Liver (tissue), 3 donors: ENCODE measurements around the gene MYMK.

Experiments
- GABPA ChIP-seq, 2 donors: IDR thresholded peaks in 1 of 2; conservative IDR thresholded peaks in 1 of 2; 2 replicates each; pipeline ENCODE4 v1.6.1; 2016; ENCODE audit warnings: antibody characterized with exemption in 2 of 2, mild to moderate bottlenecking in 1 of 2, moderate library complexity in 1 of 2
- HNF4A ChIP-seq, 2 donors: conservative IDR thresholded peaks; 2 replicates each; pipeline ENCODE4 v1.6.1; 2016; ENCODE audit warnings: antibody characterized with exemption in 2 of 2, mild to moderate bottlenecking in 2 of 2
- RAD21 ChIP-seq, 2 donors: IDR thresholded peaks; 2 replicates each; pipeline ENCODE4 v1.6.1; 2016; ENCODE audit warnings: antibody characterized with exemption in 2 of 2, mild to moderate bottlenecking in 2 of 2
- SP1 ChIP-seq: IDR thresholded peaks from 2 replicates; pipeline ENCODE4 v1.6.1; 2018; ENCODE audit warnings: antibody characterized with exemption, mild to moderate bottlenecking
- TAF1 ChIP-seq: conservative IDR thresholded peaks from 2 replicates; pipeline ENCODE4 v1.6.1; 2016; ENCODE audit warnings: antibody characterized with exemption, mild to moderate bottlenecking
- YY1 ChIP-seq: IDR thresholded peaks from 2 replicates; pipeline ENCODE4 v1.6.1; 2016; ENCODE audit warnings: antibody characterized with exemption, mild to moderate bottlenecking
- TF ChIP-seq, protein P1 (sequence below): fragments of 150-350 bp; IDR thresholded peaks from 2 replicates; pipeline ENCODE4 v1.5.1; 2017; ENCODE audit warnings: improper control_type of control experiment, low read depth, low read length; ENCODE audit not compliant: missing input control
- TF ChIP-seq, protein P2 (sequence below): IDR thresholded peaks from 2 replicates; pipeline ENCODE4 v1.6.1; 2016; ENCODE audit warnings: antibody characterized with exemption
- donor health status: healthy.
- donor health status: healthy.

DNA sequence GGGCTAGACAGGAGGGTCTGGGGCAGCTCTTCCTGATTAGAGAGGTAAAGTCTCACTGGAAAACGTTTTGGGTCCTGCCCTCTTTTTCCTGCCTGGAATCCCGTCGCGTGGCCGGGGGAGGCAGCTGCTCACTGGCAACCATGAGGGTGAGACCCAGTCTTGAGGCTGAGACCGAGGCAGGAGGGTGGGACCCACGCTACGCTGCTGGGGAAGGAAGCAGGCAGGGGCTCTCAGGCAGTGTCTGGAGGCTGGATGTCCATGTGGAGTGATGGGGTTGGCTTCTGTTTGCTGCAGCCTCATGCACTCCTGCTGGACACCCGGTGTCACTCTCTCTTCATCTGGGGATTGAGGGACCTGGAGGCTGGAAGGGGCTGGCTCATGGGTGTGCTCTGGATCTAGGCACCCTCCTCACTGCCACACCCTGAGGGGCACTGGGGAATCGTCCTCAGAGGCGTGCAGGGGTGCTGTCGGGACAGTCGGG is 34.5 kb downstream of the MYMK start:
- TF ChIP-seq GABPA (IDR thresholded peaks at IDR 0.05 in 1 of 2, conservative IDR thresholded peaks at IDR 0.05 in 1 of 2) (no peak), YY1 (no peak), RAD21 (IDR thresholded peaks at IDR 0.05) (no peak), TAF1 (no peak), SP1 (no peak), HNF4A (conservative IDR thresholded peaks at IDR 0.05) (no peak)
- TF ChIP-seq, protein P1, sequence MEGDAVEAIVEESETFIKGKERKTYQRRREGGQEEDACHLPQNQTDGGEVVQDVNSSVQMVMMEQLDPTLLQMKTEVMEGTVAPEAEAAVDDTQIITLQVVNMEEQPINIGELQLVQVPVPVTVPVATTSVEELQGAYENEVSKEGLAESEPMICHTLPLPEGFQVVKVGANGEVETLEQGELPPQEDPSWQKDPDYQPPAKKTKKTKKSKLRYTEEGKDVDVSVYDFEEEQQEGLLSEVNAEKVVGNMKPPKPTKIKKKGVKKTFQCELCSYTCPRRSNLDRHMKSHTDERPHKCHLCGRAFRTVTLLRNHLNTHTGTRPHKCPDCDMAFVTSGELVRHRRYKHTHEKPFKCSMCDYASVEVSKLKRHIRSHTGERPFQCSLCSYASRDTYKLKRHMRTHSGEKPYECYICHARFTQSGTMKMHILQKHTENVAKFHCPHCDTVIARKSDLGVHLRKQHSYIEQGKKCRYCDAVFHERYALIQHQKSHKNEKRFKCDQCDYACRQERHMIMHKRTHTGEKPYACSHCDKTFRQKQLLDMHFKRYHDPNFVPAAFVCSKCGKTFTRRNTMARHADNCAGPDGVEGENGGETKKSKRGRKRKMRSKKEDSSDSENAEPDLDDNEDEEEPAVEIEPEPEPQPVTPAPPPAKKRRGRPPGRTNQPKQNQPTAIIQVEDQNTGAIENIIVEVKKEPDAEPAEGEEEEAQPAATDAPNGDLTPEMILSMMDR = no peak
- TF ChIP-seq, protein P2, sequence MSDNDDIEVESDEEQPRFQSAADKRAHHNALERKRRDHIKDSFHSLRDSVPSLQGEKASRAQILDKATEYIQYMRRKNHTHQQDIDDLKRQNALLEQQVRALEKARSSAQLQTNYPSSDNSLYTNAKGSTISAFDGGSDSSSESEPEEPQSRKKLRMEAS = no peak
